WI38 (cell line): ENCODE data around the gene MARCHF9.
"Not testable (repeated sequence)": the region's sequence is repeated elsewhere in the genome, so short reads cannot be mapped to it uniquely, and the experiment has no call there.

ENCODE experiments used
- H3K4me3 ChIP-seq: 2 replicates; pipeline ENCODE4 v1.5.1; 2011; ENCODE audit warnings: low read depth, mild to moderate bottlenecking, control low read depth, low read length
- TF ChIP-seq, protein P1 (sequence below): IDR thresholded peaks from 2 replicates; pipeline ENCODE4 v1.5.1; 2012; ENCODE audit warnings: low read depth, mild to moderate bottlenecking, control low read depth, low read length

The MARCHF9 gene

DNA sequence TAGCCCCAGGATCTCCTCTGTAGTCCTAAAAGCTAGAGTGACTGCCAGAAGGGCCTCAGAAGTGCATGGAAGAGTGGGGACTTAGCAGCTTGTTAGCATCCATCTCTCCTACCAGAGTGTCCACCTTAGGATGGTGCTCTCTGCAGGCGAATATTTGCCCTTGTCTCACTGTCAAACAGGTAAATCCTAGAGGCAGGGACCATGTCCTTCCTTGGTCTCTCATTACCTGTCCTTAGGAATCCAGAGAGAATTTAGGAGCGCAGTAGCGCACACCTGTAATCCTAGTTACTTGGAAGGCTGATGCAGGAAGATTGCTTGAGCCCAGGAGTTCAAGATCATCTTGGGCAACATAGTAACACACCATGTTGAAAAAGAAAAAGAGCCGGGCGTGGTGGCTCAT is 37.8 kb upstream of the MARCHF9 start:
- TF ChIP-seq, protein P1, sequence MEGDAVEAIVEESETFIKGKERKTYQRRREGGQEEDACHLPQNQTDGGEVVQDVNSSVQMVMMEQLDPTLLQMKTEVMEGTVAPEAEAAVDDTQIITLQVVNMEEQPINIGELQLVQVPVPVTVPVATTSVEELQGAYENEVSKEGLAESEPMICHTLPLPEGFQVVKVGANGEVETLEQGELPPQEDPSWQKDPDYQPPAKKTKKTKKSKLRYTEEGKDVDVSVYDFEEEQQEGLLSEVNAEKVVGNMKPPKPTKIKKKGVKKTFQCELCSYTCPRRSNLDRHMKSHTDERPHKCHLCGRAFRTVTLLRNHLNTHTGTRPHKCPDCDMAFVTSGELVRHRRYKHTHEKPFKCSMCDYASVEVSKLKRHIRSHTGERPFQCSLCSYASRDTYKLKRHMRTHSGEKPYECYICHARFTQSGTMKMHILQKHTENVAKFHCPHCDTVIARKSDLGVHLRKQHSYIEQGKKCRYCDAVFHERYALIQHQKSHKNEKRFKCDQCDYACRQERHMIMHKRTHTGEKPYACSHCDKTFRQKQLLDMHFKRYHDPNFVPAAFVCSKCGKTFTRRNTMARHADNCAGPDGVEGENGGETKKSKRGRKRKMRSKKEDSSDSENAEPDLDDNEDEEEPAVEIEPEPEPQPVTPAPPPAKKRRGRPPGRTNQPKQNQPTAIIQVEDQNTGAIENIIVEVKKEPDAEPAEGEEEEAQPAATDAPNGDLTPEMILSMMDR: no peak
- no peak overlapping the region for H3K4me3 ChIP-seq

DNA sequence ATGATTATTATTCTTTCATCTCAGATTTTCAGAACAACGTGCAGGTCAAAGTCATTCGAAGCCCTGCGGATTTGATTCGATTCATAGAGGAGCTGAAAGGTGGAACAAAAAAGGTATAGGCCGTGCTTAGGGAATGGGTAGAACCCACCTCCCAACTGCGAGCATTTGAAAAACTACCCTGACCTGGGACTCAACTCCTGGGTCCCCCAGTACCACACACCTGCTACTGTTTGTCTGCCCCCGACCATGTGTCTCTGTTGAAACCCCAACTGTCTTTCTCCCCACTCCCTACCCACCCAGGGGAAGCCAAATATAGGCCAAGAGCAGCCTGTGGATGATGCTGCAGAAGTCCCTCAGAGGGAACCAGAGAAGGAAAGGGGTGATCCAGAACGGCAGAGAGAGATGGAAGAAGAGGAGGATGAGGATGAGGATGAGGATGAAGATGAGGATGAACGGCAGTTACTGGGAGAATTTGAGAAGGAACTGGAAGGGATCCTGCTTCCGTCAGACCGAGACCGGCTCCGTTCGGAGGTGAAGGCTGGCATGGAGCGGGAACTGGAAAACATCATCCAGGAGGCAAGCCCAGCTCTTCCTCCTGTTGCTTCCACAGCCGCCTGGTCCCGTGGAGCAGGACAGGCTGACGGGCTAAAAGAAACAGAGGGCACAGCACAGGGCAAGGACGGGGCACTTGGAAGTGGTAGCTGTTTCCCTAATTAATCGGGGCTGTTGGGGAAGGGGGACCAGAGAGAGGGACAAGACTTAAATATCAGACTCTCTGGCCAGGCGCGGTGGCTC is 36.9 kb upstream of the MARCHF9 start:
- TF ChIP-seq, protein P1: no peak

DNA sequence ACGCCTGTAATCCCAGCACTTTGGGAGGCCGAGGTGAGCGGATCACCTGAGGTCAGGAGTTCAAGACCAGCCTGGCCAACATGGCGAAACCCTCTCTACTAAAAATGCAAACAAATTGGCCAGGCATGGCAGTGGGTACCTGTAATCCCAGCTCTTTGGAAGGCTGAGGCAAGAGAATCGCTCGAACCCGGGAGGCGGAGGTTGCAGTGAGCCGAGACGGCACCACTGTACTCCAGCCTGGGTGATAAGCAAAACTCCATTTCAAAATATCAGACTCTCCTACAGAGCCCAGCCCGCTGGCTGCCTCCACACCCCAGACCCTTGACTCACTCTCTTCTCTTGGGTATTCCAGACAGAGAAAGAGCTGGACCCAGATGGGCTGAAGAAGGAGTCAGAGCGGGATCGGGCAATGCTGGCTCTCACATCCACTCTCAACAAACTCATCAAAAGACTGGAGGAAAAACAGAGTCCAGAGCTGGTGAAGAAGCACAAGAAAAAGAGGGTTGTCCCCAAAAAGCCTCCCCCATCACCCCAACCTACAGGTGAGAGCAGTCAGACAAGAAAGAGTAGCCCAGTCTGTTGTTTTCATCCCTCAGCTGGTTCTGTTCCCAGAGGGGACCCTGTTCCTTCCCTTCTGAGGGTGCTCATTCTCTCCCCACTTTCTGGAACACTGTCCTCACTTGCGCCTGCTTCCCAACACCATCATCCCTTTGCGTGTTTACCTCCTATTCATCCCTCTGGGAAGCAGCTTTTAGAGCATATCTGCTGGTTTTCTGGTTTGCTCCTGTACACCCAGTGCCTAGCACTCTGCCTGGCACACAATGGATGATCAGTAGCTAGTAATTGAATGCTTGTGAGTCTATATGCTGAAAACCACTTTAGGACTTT is 36.0 kb upstream of the MARCHF9 start:
- TF ChIP-seq, protein P1: no peak
- H3K4me3 ChIP-seq: no peak overlapping the region

More for the DNA sequence above, 36.9 kb upstream of the MARCHF9 start:
- no peak overlapping the region for H3K4me3 ChIP-seq

DNA sequence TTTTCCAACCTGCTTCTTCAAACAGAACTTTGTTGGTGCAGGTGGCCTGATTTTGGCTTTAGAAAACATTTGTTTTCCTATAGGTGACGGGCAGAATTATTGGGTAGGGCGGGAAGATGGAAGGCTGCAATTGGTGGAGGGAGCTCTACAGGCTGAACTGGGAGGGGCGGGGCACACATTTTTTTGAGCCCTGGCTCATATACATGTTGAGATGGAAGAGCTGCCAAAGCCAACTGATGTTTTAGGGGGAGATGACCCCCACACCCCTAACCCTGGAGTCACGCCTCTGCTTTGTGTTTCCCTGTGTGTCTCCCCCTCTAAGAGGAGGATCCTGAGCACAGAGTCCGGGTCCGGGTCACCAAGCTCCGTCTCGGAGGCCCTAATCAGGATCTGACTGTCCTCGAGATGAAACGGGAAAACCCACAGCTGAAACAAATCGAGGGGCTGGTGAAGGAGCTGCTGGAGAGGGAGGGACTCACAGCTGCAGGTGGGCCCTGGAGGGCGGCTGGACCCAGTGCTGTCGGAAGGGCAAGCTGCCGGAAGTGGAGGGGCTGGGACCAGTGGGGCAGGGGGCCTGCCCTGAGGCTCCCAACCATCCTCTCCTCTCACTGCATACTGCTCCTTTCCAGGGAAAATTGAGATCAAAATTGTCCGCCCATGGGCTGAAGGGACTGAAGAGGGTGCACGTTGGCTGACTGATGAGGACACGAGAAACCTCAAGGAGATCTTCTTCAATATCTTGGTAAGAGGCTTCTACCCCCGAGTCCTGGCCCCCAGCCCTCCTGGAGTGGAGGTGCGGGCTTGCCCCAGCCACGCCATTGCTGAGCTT is 34.9 kb upstream of the MARCHF9 start:
- no peak overlapping the region for H3K4me3 ChIP-seq
- TF ChIP-seq, protein P1: no peak

DNA sequence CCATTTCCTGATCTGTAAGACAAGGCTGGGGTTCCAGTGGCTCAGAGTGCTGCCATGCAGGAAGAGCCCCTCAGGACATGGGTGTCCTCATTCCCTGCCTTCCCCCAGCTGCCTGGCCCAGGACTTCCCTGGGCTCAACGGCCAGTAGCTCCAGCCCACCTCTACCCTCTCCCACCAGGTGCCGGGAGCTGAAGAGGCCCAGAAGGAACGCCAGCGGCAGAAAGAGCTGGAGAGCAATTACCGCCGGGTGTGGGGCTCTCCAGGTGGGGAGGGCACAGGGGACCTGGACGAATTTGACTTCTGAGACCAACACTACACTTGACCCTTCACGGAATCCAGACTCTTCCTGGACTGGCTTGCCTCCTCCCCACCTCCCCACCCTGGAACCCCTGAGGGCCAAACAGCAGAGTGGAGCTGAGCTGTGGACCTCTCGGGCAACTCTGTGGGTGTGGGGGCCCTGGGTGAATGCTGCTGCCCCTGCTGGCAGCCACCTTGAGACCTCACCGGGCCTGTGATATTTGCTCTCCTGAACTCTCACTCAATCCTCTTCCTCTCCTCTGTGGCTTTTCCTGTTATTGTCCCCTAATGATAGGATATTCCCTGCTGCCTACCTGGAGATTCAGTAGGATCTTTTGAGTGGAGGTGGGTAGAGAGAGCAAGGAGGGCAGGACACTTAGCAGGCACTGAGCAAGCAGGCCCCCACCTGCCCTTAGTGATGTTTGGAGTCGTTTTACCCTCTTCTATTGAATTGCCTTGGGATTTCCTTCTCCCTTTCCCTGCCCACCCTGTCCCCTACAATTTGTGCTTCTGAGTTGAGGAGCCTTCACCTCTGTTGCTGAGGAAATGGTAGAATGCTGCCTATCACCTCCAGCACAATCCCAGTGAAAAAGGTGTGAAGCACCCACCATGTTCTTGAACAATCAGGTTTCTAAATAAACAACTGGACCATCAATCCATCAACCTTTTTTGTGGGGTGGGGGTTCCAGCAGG is 34.0 kb upstream of the MARCHF9 start:
- no peak overlapping the region for H3K4me3 ChIP-seq
- TF ChIP-seq, protein P1: no peak

DNA sequence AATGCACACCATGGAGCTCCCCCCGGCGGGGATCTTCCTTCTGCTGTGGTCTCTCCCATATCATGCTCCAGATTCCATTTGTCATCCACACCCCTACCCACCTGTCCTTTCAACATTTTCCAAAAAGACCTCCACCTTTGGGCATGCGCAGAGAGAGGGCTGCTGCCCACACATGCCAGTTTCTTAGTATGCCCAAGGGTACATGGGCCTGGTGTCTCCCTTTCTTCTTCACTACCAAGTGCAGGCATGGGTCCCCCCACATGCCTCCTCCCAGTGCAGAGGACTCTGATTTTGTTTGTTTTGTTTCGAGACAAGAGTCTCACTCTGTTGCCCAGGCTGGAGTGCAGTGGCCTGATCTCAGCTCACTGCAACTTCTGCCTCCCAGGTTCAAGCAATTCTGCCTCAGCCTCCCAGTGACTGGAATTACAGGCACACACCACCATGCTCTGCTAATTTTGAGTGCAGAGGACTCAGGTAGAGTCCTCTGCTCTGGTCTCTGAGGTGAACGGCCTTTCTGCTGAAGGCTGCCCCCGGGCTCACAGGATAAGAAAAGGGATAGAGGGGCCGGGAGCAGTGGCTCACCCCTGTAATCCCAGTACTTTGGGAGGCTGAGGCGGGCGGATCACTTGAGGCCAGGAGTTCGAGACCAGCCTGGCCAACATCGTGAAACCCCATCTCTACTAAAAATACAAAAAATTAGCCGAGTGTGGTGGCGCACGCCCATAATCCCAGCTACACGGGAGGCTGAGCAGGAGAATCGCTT is 32.9 kb upstream of the MARCHF9 start:
- not testable (repeated sequence) for H3K4me3 ChIP-seq
